ENCODE data around the gene LDLRAP1. TPM values are rescaled to one million over a fixed set of nuclear protein-coding genes. Genes with fewer than 3 reads are reported as not detected.
A peak's percentile ranks its signal among the peaks of the same experiment; 100 is the strongest.

The LDLRAP1 gene
- total and polyA plus RNA-seq, 9 of the 15 experiments (the other 6 are each of a cell fraction or from before 2014, with no cell fraction given) = 0.56 to 29.6 (median 16.2) TPM

DNA sequence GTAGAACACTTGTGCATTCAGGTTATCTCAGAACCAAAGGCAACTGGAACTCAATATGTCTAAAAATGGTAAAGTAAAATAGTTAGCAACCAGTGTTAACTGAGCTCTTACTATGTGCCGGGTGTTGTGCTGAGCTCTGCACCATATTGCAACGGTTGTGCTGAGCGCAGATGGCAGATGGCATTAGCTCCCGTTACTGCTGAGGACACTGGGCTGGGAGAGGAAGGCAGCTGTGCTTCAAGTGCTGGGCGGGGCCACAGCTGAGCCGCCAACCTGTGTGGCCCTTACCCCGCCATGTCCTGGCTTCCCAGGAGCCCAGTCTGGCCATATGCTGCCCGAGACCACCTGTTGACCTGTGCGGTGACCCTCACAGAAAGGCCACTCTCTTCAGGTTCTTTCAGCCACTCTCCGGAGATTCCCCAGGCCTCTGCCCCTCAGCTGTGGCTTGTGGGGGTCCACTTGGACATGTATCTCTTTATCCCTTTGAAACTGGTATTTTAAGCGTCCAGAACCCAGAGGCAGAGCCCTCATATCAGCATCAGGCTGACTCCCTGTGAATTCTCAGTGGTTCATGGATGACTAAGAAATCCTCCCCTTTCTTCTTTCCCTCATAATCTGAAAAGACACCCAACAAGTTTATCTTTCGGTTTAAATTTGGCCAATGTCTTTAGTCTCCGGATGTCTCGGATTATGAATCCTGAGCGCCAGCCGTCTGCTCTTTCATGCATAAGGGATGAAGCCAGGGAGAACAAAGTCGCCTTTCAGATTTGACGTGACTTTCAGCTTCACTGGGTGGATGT, 26.4 kb downstream of the LDLRAP1 start (continued):
- TF ChIP-seq, protein P1, sequence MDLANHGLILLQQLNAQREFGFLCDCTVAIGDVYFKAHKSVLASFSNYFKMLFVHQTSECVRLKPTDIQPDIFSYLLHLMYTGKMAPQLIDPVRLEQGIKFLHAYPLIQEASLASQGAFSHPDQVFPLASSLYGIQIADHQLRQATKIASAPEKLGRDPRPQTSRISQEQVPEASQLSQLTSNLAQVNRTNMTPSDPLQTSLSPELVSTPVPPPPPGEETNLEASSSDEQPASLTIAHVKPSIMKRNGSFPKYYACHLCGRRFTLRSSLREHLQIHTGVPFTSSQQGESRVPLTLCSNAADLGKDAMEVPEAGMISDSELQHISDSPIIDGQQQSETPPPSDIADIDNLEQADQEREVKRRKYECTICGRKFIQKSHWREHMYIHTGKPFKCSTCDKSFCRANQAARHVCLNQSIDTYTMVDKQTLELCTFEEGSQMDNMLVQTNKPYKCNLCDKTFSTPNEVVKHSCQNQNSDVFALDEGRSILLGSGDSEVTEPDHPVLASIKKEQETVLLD (IDR thresholded peaks at IDR 0.05) = no peak
- TF ChIP-seq ZNF263 (CRISPR knock-in tag; IDR thresholded peaks at IDR 0.05; ENCODE audit: borderline replicate concordance) (no peak), ERF (CRISPR knock-in tag; IDR thresholded peaks at IDR 0.05) (no peak), FOXJ3 (CRISPR knock-in tag; IDR thresholded peaks at IDR 0.05) (no peak), MECOM (CRISPR knock-in tag; IDR thresholded peaks at IDR 0.05) (no peak), U2AF1 (optimal IDR thresholded peaks at IDR 0.05; ENCODE audit: low read depth, low read length) (no peak), HLTF (IDR thresholded peaks at IDR 0.05) (no peak), SUPT5H (IDR thresholded peaks at IDR 0.05) (0 out of 2 replicates have a peak, but pooled peaks have one; percentile 12), FOSL1 (tag; conservative IDR thresholded peaks at IDR 0.05) (peak; percentile 48; the same call in 1 of the 2 replicates), ZNF143 (CRISPR knock-in tag; IDR thresholded peaks at IDR 0.05) (no peak), ZNF57 (CRISPR knock-in tag; IDR thresholded peaks at IDR 0.05) (no peak), SIX5 (IDR thresholded peaks at IDR 0.05; ENCODE audit: borderline replicate concordance in 1 of 2, insufficient read depth in 1 of 2, low read depth in 1 of 2, low read length in 2 of 2) (no peak)
- TF ChIP-seq, protein P2, sequence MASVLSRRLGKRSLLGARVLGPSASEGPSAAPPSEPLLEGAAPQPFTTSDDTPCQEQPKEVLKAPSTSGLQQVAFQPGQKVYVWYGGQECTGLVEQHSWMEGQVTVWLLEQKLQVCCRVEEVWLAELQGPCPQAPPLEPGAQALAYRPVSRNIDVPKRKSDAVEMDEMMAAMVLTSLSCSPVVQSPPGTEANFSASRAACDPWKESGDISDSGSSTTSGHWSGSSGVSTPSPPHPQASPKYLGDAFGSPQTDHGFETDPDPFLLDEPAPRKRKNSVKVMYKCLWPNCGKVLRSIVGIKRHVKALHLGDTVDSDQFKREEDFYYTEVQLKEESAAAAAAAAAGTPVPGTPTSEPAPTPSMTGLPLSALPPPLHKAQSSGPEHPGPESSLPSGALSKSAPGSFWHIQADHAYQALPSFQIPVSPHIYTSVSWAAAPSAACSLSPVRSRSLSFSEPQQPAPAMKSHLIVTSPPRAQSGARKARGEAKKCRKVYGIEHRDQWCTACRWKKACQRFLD (CRISPR knock-in tag; IDR thresholded peaks at IDR 0.05) = no peak
- TF ChIP-seq, protein P3, sequence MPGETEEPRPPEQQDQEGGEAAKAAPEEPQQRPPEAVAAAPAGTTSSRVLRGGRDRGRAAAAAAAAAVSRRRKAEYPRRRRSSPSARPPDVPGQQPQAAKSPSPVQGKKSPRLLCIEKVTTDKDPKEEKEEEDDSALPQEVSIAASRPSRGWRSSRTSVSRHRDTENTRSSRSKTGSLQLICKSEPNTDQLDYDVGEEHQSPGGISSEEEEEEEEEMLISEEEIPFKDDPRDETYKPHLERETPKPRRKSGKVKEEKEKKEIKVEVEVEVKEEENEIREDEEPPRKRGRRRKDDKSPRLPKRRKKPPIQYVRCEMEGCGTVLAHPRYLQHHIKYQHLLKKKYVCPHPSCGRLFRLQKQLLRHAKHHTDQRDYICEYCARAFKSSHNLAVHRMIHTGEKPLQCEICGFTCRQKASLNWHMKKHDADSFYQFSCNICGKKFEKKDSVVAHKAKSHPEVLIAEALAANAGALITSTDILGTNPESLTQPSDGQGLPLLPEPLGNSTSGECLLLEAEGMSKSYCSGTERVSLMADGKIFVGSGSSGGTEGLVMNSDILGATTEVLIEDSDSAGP (CRISPR knock-in tag; IDR thresholded peaks at IDR 0.05) = 0 out of 2 replicates have a peak, but pooled peaks have one; percentile 32
- TF ChIP-seq, protein P4, sequence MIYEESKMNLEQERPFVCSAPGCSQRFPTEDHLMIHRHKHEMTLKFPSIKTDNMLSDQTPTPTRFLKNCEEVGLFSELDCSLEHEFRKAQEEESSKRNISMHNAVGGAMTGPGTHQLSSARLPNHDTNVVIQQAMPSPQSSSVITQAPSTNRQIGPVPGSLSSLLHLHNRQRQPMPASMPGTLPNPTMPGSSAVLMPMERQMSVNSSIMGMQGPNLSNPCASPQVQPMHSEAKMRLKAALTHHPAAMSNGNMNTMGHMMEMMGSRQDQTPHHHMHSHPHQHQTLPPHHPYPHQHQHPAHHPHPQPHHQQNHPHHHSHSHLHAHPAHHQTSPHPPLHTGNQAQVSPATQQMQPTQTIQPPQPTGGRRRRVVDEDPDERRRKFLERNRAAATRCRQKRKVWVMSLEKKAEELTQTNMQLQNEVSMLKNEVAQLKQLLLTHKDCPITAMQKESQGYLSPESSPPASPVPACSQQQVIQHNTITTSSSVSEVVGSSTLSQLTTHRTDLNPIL (CRISPR knock-in tag; IDR thresholded peaks at IDR 0.05) = no peak
- TF ChIP-seq, protein P5, sequence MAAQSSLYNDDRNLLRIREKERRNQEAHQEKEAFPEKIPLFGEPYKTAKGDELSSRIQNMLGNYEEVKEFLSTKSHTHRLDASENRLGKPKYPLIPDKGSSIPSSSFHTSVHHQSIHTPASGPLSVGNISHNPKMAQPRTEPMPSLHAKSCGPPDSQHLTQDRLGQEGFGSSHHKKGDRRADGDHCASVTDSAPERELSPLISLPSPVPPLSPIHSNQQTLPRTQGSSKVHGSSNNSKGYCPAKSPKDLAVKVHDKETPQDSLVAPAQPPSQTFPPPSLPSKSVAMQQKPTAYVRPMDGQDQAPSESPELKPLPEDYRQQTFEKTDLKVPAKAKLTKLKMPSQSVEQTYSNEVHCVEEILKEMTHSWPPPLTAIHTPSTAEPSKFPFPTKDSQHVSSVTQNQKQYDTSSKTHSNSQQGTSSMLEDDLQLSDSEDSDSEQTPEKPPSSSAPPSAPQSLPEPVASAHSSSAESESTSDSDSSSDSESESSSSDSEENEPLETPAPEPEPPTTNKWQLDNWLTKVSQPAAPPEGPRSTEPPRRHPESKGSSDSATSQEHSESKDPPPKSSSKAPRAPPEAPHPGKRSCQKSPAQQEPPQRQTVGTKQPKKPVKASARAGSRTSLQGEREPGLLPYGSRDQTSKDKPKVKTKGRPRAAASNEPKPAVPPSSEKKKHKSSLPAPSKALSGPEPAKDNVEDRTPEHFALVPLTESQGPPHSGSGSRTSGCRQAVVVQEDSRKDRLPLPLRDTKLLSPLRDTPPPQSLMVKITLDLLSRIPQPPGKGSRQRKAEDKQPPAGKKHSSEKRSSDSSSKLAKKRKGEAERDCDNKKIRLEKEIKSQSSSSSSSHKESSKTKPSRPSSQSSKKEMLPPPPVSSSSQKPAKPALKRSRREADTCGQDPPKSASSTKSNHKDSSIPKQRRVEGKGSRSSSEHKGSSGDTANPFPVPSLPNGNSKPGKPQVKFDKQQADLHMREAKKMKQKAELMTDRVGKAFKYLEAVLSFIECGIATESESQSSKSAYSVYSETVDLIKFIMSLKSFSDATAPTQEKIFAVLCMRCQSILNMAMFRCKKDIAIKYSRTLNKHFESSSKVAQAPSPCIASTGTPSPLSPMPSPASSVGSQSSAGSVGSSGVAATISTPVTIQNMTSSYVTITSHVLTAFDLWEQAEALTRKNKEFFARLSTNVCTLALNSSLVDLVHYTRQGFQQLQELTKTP (IDR thresholded peaks at IDR 0.05; ENCODE audit: low read depth in 1 of 2, partially characterized antibody in 2 of 2) = no peak

Data from K562 (cell line).